Panc1 (cell line): Measurements from ENCODE around the gene HYAL1.

Experiments
- SIN3A ChIP-seq: IDR thresholded peaks from 2 replicates; pipeline ENCODE4 v1.6.1; 2012; ENCODE audit warnings: low read depth, mild to moderate bottlenecking, low read length, moderate library complexity, borderline replicate concordance; ENCODE audit not compliant: insufficient read depth
- TF ChIP-seq, protein P1 (sequence below): fragments of 450-650 bp; IDR thresholded peaks from 2 replicates; pipeline ENCODE4 v1.5.1; 2017; ENCODE audit warnings: mild to moderate bottlenecking

- TF ChIP-seq, protein P1, sequence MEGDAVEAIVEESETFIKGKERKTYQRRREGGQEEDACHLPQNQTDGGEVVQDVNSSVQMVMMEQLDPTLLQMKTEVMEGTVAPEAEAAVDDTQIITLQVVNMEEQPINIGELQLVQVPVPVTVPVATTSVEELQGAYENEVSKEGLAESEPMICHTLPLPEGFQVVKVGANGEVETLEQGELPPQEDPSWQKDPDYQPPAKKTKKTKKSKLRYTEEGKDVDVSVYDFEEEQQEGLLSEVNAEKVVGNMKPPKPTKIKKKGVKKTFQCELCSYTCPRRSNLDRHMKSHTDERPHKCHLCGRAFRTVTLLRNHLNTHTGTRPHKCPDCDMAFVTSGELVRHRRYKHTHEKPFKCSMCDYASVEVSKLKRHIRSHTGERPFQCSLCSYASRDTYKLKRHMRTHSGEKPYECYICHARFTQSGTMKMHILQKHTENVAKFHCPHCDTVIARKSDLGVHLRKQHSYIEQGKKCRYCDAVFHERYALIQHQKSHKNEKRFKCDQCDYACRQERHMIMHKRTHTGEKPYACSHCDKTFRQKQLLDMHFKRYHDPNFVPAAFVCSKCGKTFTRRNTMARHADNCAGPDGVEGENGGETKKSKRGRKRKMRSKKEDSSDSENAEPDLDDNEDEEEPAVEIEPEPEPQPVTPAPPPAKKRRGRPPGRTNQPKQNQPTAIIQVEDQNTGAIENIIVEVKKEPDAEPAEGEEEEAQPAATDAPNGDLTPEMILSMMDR = no peak
- TF ChIP-seq SIN3A = peak; percentile 73; the same call in 1 of the 2 replicates
Measured at GRCh38 chr3:50345586-50346234, 42.3 kb upstream of the HYAL1 start, which contains the start of gene ZMYND10.
